Measurements from ENCODE around the gene PRRC1. TPM values are rescaled to one million over a fixed set of nuclear protein-coding genes. Genes with fewer than 3 reads are reported as not detected.
"Not testable (repeated sequence)": the region's sequence is repeated elsewhere in the genome, so short reads cannot be mapped to it uniquely, and the experiment has no call there.

The PRRC1 gene
- total and polyA plus RNA-seq, 9 of the 15 experiments (the other 6 are each of a cell fraction or from before 2014, with no cell fraction given) = 23.4 to 68.7 (median 43.9) TPM

DNA sequence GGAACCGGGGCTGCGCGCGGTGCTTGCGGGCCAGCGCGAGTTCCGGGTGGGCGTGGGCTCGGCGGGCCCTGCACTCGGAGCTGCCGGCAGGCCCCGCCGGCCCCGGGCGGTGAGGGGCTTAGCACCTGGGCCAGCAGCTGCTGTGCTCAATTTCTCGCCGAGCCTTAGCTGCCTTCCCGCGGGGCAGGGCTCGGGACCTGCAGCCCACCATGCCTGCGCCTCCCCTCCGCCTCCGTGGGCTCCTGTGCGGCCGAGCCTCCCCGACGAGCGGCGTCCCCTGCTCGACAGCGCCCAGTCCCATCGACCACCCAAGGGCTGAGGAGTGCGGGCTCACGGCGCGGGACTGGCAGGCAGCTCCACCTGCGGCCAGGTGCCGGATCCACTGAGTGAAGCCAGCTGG lies 52.0 kb downstream of the PRRC1 start:
- H3K36me3 ChIP-seq (ENCODE audit: control insufficient read depth, insufficient read depth, low read length); H3K4me3 ChIP-seq; DNase-seq (ENCODE audit: extremely low read depth in 1 of 4, low spot score in 3 of 4); H3K9ac ChIP-seq (ENCODE audit: insufficient read depth in 1 of 2, low read depth in 2 of 2, low read length in 2 of 2); H4K20me1 ChIP-seq (replicated peaks; ENCODE audit: control insufficient read depth, insufficient read depth, low read length); H3K4me2 ChIP-seq (ENCODE audit: insufficient read depth, low read length); H3K4me1 ChIP-seq (replicated peaks in 1 of 2; ENCODE audit: control insufficient read depth in 2 of 2, insufficient read depth in 2 of 2, low read length in 2 of 2); H3K79me2 ChIP-seq (ENCODE audit: control insufficient read depth, insufficient read depth, low read length); CTCF ChIA-PET (ENCODE audit: low intra/inter-chr PET ratio); H3K9me3 ChIP-seq (replicated peaks; ENCODE audit: control insufficient read depth, insufficient read depth, low read depth, low read length); H3K27me3 ChIP-seq (ENCODE audit: control insufficient read depth in 2 of 2, insufficient read depth in 2 of 2, low read length in 2 of 2); ATAC-seq; FAIRE-seq; in situ Hi-C loops (cut with MboI); H3K27ac ChIP-seq (ENCODE audit: extremely low read depth, low read depth, low read length); H2AFZ ChIP-seq (ENCODE audit: low read depth, low read length); BruUV-seq (replicated peaks); H3K9me1 ChIP-seq (ENCODE audit: control insufficient read depth, insufficient read depth, low read length): not testable (repeated sequence)
- WGBS (ENCODE audit: insufficient coverage, low coverage, missing lambda C conversion rate) = 19% methylated on average over 33 of the region's 40 CpGs
- POLR2A ChIA-PET = interaction anchor here (1.5 kb wide), 1 partner anchor 9 kb away, joined by 4 read pairs; no protein-coding TSS in a partner anchor
- intact Hi-C loops (cut with micrococcal nuclease) = loop anchor here (10.0 kb wide), 4 partner anchors 305 to 1335 kb away; partner anchors contain the start of gene SLC12A2

DNA sequence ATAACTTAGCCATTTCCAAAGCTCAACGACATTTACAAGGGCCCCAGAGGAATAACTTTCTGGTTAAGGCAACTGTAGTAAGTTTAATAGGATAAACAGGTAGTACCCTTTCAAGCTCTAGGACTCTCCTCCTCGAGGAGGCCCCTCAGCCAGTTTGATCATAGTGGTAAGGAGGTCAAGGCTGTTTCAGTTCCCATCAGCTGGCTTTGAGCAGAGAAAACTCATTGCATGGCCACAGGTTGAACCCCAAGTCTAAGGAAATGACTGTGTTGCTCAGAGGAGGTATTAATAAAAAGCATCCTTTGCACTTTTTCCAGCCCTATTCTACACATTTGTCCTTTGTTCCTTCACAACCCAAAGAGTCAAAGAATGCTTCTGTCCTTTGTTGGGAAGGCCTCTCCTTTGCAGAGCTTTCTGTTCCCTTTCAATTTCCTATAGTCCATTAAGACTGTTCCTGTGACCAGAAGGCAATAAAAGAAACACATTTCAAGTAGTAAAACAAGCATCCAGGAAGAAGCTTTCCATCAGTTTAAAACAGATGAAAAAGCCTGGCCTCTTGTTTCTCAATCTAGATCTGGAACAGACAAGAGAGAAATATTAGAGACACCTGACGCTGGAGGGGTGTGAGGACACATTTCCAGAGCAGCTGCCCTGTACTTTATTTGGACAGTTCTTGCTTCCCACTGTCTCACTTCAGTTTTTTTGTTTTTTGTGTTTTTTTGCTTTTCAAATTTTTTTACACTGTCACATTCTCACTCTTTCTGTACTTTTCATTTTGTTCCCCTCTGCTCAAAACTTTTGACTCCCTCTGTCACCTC lies 54.1 kb downstream of the PRRC1 start:
- Histone ChIP-seq H4K20me1 (replicated peaks; ENCODE audit: control insufficient read depth, insufficient read depth, low read length) (no peaks in the 10 kb centered on the region), H3K4me3 (no peak overlapping the region), H2AFZ (ENCODE audit: low read depth, low read length) (no peak overlapping the region), H3K9me3 (replicated peaks; ENCODE audit: control insufficient read depth, insufficient read depth, low read depth, low read length) (0 out of 2 replicates have a peak, but pooled peaks cover 3% of the 10 kb centered on the region), H3K27ac (ENCODE audit: extremely low read depth, low read depth, low read length) (no peak overlapping the region), H3K9ac (ENCODE audit: insufficient read depth in 1 of 2, low read depth in 2 of 2, low read length in 2 of 2) (no peak overlapping the region), H3K36me3 (ENCODE audit: control insufficient read depth, insufficient read depth, low read length) (no peaks in the 10 kb centered on the region), H3K9me1 (ENCODE audit: control insufficient read depth, insufficient read depth, low read length) (no peaks in the 10 kb centered on the region), H3K27me3 (ENCODE audit: control insufficient read depth in 2 of 2, insufficient read depth in 2 of 2, low read length in 2 of 2) (peaks cover 0 to 8% of the 10 kb centered on the region in 2 experiments; a peak in 2 of 5 replicates), H3K4me2 (ENCODE audit: insufficient read depth, low read length) (no peak overlapping the region), H3K79me2 (ENCODE audit: control insufficient read depth, insufficient read depth, low read length) (no peaks in the 10 kb centered on the region), H3K4me1 (replicated peaks in 1 of 2; ENCODE audit: control insufficient read depth in 2 of 2, insufficient read depth in 2 of 2, low read length in 2 of 2) (peaks cover 0 to 3% of the 10 kb centered on the region in 2 experiments; a peak in 1 of 5 replicates)
- WGBS (ENCODE audit: insufficient coverage, low coverage, missing lambda C conversion rate) = 5% methylated on average over 3 of the region's 3 CpGs
- ChIA-PET CTCF (ENCODE audit: low intra/inter-chr PET ratio) (no interaction called here), POLR2A (interaction anchor here (1.5 kb wide), 1 partner anchor 11 kb away, joined by 4 read pairs; no protein-coding TSS in a partner anchor)
- TF ChIP-seq PTRF (tag; IDR thresholded peaks at IDR 0.05) (no peak), SIN3A (IDR thresholded peaks at IDR 0.05; ENCODE audit: borderline replicate concordance in 2 of 2, control insufficient read depth in 1 of 2, low read depth in 2 of 2, low read length in 2 of 2) (no peak), PRMT5 (CRISPR knock-in tag; IDR thresholded peaks at IDR 0.05) (no peak), HLTF (IDR thresholded peaks at IDR 0.05) (no peak)
- TF ChIP-seq, protein P1, sequence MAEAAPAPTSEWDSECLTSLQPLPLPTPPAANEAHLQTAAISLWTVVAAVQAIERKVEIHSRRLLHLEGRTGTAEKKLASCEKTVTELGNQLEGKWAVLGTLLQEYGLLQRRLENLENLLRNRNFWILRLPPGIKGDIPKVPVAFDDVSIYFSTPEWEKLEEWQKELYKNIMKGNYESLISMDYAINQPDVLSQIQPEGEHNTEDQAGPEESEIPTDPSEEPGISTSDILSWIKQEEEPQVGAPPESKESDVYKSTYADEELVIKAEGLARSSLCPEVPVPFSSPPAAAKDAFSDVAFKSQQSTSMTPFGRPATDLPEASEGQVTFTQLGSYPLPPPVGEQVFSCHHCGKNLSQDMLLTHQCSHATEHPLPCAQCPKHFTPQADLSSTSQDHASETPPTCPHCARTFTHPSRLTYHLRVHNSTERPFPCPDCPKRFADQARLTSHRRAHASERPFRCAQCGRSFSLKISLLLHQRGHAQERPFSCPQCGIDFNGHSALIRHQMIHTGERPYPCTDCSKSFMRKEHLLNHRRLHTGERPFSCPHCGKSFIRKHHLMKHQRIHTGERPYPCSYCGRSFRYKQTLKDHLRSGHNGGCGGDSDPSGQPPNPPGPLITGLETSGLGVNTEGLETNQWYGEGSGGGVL (CRISPR knock-in tag; IDR thresholded peaks at IDR 0.05) = no peak
- TF ChIP-seq, protein P2, sequence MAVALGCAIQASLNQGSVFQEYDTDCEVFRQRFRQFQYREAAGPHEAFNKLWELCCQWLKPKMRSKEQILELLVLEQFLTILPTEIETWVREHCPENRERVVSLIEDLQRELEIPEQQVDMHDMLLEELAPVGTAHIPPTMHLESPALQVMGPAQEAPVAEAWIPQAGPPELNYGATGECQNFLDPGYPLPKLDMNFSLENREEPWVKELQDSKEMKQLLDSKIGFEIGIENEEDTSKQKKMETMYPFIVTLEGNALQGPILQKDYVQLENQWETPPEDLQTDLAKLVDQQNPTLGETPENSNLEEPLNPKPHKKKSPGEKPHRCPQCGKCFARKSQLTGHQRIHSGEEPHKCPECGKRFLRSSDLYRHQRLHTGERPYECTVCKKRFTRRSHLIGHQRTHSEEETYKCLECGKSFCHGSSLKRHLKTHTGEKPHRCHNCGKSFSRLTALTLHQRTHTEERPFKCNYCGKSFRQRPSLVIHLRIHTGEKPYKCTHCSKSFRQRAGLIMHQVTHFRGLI (CRISPR knock-in tag; IDR thresholded peaks at IDR 0.05) = no peak
- no peak for DNase-seq (ENCODE audit: extremely low read depth in 1 of 4, low spot score in 3 of 4)
- FAIRE-seq = no peak
- intact Hi-C loops (cut with micrococcal nuclease) (no loop called here), in situ Hi-C loops (cut with MboI) (loop anchor here (5.0 kb wide), 1 partner anchor 631 kb away; no protein-coding TSS in a partner anchor)
- no TSS peak for BruUV-seq (replicated peaks)
- no peak for ATAC-seq

Measured in K562 (cell line).